Measurements from ENCODE around the gene FAM114A1.

- TF ChIP-seq, protein P1, sequence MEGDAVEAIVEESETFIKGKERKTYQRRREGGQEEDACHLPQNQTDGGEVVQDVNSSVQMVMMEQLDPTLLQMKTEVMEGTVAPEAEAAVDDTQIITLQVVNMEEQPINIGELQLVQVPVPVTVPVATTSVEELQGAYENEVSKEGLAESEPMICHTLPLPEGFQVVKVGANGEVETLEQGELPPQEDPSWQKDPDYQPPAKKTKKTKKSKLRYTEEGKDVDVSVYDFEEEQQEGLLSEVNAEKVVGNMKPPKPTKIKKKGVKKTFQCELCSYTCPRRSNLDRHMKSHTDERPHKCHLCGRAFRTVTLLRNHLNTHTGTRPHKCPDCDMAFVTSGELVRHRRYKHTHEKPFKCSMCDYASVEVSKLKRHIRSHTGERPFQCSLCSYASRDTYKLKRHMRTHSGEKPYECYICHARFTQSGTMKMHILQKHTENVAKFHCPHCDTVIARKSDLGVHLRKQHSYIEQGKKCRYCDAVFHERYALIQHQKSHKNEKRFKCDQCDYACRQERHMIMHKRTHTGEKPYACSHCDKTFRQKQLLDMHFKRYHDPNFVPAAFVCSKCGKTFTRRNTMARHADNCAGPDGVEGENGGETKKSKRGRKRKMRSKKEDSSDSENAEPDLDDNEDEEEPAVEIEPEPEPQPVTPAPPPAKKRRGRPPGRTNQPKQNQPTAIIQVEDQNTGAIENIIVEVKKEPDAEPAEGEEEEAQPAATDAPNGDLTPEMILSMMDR (IDR thresholded peaks at IDR 0.05; ENCODE audit: poor library complexity, severe bottlenecking): no peak
- TF ChIP-seq SMC3 (conservative IDR thresholded peaks at IDR 0.05; ENCODE audit: poor library complexity) (no peak), MXI1 (conservative IDR thresholded peaks at IDR 0.05; ENCODE audit: poor library complexity, severe bottlenecking) (no peak)
- TF ChIP-seq, protein P2, sequence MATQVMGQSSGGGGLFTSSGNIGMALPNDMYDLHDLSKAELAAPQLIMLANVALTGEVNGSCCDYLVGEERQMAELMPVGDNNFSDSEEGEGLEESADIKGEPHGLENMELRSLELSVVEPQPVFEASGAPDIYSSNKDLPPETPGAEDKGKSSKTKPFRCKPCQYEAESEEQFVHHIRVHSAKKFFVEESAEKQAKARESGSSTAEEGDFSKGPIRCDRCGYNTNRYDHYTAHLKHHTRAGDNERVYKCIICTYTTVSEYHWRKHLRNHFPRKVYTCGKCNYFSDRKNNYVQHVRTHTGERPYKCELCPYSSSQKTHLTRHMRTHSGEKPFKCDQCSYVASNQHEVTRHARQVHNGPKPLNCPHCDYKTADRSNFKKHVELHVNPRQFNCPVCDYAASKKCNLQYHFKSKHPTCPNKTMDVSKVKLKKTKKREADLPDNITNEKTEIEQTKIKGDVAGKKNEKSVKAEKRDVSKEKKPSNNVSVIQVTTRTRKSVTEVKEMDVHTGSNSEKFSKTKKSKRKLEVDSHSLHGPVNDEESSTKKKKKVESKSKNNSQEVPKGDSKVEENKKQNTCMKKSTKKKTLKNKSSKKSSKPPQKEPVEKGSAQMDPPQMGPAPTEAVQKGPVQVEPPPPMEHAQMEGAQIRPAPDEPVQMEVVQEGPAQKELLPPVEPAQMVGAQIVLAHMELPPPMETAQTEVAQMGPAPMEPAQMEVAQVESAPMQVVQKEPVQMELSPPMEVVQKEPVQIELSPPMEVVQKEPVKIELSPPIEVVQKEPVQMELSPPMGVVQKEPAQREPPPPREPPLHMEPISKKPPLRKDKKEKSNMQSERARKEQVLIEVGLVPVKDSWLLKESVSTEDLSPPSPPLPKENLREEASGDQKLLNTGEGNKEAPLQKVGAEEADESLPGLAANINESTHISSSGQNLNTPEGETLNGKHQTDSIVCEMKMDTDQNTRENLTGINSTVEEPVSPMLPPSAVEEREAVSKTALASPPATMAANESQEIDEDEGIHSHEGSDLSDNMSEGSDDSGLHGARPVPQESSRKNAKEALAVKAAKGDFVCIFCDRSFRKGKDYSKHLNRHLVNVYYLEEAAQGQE (IDR thresholded peaks at IDR 0.05; ENCODE audit: borderline replicate concordance): no peak
Measured at GRCh38 chr4:38820329-38821061, 47.1 kb upstream of the FAM114A1 start.
